ENCODE measurements around the gene FNDC8. TPM values are rescaled to one million over a fixed set of nuclear protein-coding genes. Genes with fewer than 3 reads are reported as not detected.

The FNDC8 gene
- total and polyA plus RNA-seq, 2 of the 8 experiments (the other 6 are each of a cell fraction or from before 2014, with no cell fraction given): not detected

DNA sequence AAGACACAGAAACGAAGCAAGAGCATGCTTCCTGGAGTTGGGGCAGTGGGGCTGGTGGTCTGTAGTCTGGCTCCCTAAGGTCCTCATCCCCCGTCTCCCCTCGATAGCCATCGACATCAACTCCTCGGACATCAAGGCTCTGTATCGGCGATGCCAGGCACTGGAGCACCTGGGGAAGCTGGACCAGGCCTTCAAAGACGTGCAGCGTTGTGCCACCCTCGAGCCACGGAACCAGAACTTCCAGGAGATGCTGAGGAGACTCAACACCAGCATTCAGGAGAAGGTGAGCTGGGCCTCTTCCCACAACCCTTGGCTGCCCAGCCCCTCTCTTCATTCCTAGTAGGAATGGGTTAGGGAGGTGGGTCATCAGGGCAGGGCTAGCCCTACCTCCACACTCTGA is 28.5 kb downstream of the FNDC8 start:
- H3K27ac ChIP-seq (ENCODE audit: low read depth, low read length): no peak overlapping the region
- POLR2A ChIA-PET (ENCODE audit: partially characterized antibody): interaction anchor here (1.0 to 2.6 kb wide), 3 partner anchors 13 to 24 kb away, joined by 3 to 10 read pairs (median 4); no protein-coding TSS in a partner anchor
- FAIRE-seq: no peak

More for the DNA sequence above, 28.5 kb downstream of the FNDC8 start:
- H3K79me2 ChIP-seq (ENCODE audit: control insufficient read depth in 1 of 2, insufficient read depth in 2 of 2, low read length in 2 of 2): no peaks in the 10 kb centered on the region
- H3K9ac ChIP-seq (replicated peaks in 1 of 4; ENCODE audit: extremely low read depth in 1 of 4, low read depth in 3 of 4, low read length in 3 of 4): no peak overlapping the region
- CTCF ChIA-PET (ENCODE audit: partially characterized antibody): interaction anchor here (0.6 to 2.6 kb wide), 4 partner anchors 34 to 703 kb away, joined by 3 to 9 read pairs (median 3); no protein-coding TSS in a partner anchor
- no peak overlapping the region for H3K4me2 ChIP-seq (ENCODE audit: insufficient read depth in 1 of 2, low read depth in 2 of 2, low read length in 2 of 2)
- H3K9me3 ChIP-seq (ENCODE audit: insufficient read depth in 2 of 2, low read depth in 1 of 2, low read length in 1 of 2): no peaks in the 10 kb centered on the region
- H3K4ac ChIP-seq (replicated peaks; ENCODE audit: insufficient read length, low read depth, low read length): no peak overlapping the region
- no peak for DNase-seq (ENCODE audit: low read depth in 1 of 2, low spot score in 2 of 2)
- H3K23ac ChIP-seq (ENCODE audit: insufficient read length): no peak overlapping the region
- H2BK5ac ChIP-seq (ENCODE audit: low read depth, low read length): no peak overlapping the region
- H3K18ac ChIP-seq (ENCODE audit: extremely low read depth, low read length): no peak overlapping the region
- no peaks in the 10 kb centered on the region for H3K27me3 ChIP-seq (replicated peaks in 1 of 4; ENCODE audit: control insufficient read depth in 3 of 4, extremely low read depth in 1 of 4, insufficient read depth in 3 of 4, low read length in 3 of 4)
- H2BK120ac ChIP-seq (replicated peaks; ENCODE audit: low read depth, low read length): no peak overlapping the region
- peaks cover 0 to 3% (median 1%) of the 10 kb centered on the region in 4 experiments; a peak in 2 of 7 replicates for H3K4me1 ChIP-seq (replicated peaks in 1 of 4; ENCODE audit: control insufficient read depth in 3 of 4, insufficient read depth in 4 of 4, low read length in 3 of 4)
- TF ChIP-seq SP4 (IDR thresholded peaks at IDR 0.05; ENCODE audit: low read length) (no peak), TCF12 (IDR thresholded peaks at IDR 0.05; ENCODE audit: low read depth, low read length) (no peak), CTBP2 (IDR thresholded peaks at IDR 0.05; ENCODE audit: borderline replicate concordance, insufficient read depth, insufficient read length, low read length) (no peak), HDAC2 (IDR thresholded peaks at IDR 0.05; ENCODE audit: borderline replicate concordance in 1 of 2, low read depth in 2 of 2, low read length in 2 of 2) (no peak), GABPA (IDR thresholded peaks at IDR 0.05; ENCODE audit: borderline replicate concordance, insufficient read depth, low read length) (no peak), CHD2 (IDR thresholded peaks at IDR 0.05; ENCODE audit: low read length) (no peak), SIN3A (conservative IDR thresholded peaks at IDR 0.05 in 1 of 2, IDR thresholded peaks at IDR 0.05 in 1 of 2; ENCODE audit: low read depth in 1 of 2, low read length in 2 of 2) (no peak)
- TF ChIP-seq, protein P1, sequence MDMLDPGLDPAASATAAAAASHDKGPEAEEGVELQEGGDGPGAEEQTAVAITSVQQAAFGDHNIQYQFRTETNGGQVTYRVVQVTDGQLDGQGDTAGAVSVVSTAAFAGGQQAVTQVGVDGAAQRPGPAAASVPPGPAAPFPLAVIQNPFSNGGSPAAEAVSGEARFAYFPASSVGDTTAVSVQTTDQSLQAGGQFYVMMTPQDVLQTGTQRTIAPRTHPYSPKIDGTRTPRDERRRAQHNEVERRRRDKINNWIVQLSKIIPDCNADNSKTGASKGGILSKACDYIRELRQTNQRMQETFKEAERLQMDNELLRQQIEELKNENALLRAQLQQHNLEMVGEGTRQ (IDR thresholded peaks at IDR 0.05; ENCODE audit: low read length): no peak
- H4K91ac ChIP-seq (replicated peaks; ENCODE audit: insufficient read length, low read length): no peak overlapping the region
- WGBS, 2 experiments (ENCODE audit: extremely low coverage in 1 of 2, insufficient coverage in 1 of 2, insufficient read length in 1 of 2, insufficient replicate concordance in 2 of 2, low coverage in 1 of 2, low lambda C conversion rate in 2 of 2, missing lambda C conversion rate in 1 of 2): 96% methylated on average over 11 of the region's 11 CpGs; no CpG with 5 or more reads in 1 of the 2 experiments
- no peak overlapping the region for H2BK15ac ChIP-seq (ENCODE audit: low read length)
- no peaks in the 10 kb centered on the region for H3K23me2 ChIP-seq (ENCODE audit: low read depth, low read length)
- no peak overlapping the region for H4K8ac ChIP-seq (ENCODE audit: extremely low read depth, insufficient read depth, low read length)
- H2AK5ac ChIP-seq (ENCODE audit: low read depth, low read length): no peak overlapping the region
- no peak overlapping the region for H4K5ac ChIP-seq (ENCODE audit: insufficient read length, low read depth, low read length)
- H3K56ac ChIP-seq (replicated peaks; ENCODE audit: insufficient read length, low read depth, low read length): no peak overlapping the region
- H3K36me3 ChIP-seq (ENCODE audit: control insufficient read depth in 2 of 4, insufficient read depth in 4 of 4, low read length in 3 of 4): no peaks in the 10 kb centered on the region
- H3K79me1 ChIP-seq (ENCODE audit: low read depth, low read length): no peaks in the 10 kb centered on the region; the same call in 1 of the 2 replicates
- no peak overlapping the region for H2BK12ac ChIP-seq (ENCODE audit: low read depth, low read length)
- no peak overlapping the region for H3K4me3 ChIP-seq (ENCODE audit: extremely low read depth in 1 of 4, insufficient read depth in 2 of 4, low read depth in 3 of 4, low read length in 4 of 4)
- H4K20me1 ChIP-seq (replicated peaks in 1 of 2; ENCODE audit: control insufficient read depth in 1 of 2, insufficient read depth in 2 of 2, low read length in 2 of 2): no peaks in the 10 kb centered on the region
- no peak overlapping the region for H2AFZ ChIP-seq (ENCODE audit: low read length)
- no peak overlapping the region for H3K14ac ChIP-seq (ENCODE audit: insufficient read length)
- H2BK20ac ChIP-seq (ENCODE audit: low read length): no peak overlapping the region
